Measurements from ENCODE around the gene LAMA2.

The LAMA2 gene

DNA sequence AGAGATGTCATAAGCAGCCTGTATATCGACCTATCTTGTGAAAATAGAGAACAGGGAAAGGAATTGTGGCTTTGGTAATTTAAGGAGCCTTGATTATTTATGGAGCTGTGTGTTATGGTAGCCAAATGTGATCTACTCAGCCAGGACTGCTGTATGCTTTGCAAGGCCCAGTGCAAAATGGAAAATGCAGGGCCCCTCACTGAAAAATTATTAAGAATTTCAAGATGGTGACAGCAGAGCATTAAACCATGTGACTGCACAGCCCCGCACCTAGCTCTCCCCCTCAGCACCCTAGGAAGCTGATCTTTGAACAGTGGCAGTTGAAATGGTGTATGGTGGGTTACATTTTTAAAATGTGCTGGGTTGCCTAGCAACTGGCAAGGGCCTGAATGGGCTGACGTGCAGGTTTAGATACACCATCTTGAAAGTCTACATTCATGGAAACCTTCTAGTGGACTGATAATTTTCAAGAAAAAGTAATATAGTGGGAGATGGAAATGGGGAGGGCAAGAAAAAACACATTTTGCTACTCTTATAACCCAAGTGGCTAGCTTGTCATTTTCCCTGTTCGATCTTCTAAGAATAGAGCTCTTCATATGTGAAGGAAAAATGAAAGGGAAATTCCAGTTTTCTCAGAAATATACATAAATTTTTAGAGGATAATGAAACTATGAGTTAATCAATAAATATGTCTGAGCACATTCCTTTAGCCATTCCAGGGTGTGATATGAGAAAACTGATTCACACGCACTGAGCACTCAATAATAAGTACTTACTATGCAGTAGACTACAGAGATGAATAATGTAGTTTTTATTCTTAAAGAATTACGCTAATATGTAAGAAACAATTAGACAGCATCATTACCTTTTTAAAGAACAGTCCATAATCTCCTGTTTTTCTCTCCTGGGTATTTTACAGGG, 619.1 kb downstream of the LAMA2 start:
- Histone ChIP-seq H3K36me3 (ENCODE audit: control insufficient read depth in 1 of 2, insufficient read depth in 2 of 2, low read length in 2 of 2) (no peaks in the 10 kb centered on the region), H3K4me1 (ENCODE audit: control insufficient read depth in 1 of 2, insufficient read depth in 2 of 2, low read length in 2 of 2) (peaks cover 5 to 15% of the 10 kb centered on the region in 2 donors), H3K9me3 (ENCODE audit: control insufficient read depth in 1 of 2, low read length in 2 of 2) (no peaks in the 10 kb centered on the region), H3K27me3 (ENCODE audit: control insufficient read depth in 1 of 2, insufficient read depth in 2 of 2, low read length in 2 of 2) (no peaks in the 10 kb centered on the region), H3K4me3 (ENCODE audit: low read depth in 1 of 2, low read length in 2 of 2) (no peak overlapping the region), H3K9ac (ENCODE audit: low read depth in 1 of 2, low read length in 2 of 2) (no peak overlapping the region), H3K27ac (ENCODE audit: low read depth, low read length) (no peak overlapping the region)

DNA sequence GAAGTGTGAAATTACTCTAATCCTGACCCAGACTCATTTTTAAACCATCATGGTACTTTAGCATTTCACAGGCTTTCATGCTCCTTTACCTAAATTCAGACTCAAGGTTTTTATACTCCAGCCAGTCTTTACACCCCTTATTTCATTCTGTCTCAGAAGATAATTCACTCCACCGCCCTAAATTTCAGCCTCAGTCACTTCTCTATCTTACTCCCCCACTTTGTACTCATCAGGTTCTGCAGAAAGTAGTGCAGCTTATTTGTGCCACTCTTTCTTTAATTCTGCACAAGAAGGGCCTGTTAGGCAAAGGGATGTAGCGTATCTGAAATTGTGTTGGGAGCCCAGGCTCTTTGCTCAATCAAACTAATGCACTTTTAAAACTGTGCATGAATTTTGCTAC, 621.5 kb downstream of the LAMA2 start:
- H3K9me3 ChIP-seq (ENCODE audit: control insufficient read depth in 1 of 2, low read length in 2 of 2), result no peaks in the 10 kb centered on the region
- no peaks in the 10 kb centered on the region for H3K36me3 ChIP-seq (ENCODE audit: control insufficient read depth in 1 of 2, insufficient read depth in 2 of 2, low read length in 2 of 2)
- peaks cover 0 to 9% of the 10 kb centered on the region in 2 donors for H3K4me1 ChIP-seq (ENCODE audit: control insufficient read depth in 1 of 2, insufficient read depth in 2 of 2, low read length in 2 of 2)
- no peak overlapping the region for H3K9ac ChIP-seq (ENCODE audit: low read depth in 1 of 2, low read length in 2 of 2)
- no peak overlapping the region for H3K27ac ChIP-seq (ENCODE audit: low read depth, low read length)
- H3K27me3 ChIP-seq (ENCODE audit: control insufficient read depth in 1 of 2, insufficient read depth in 2 of 2, low read length in 2 of 2), result no peaks in the 10 kb centered on the region
- H3K4me3 ChIP-seq (ENCODE audit: low read depth in 1 of 2, low read length in 2 of 2), result no peak overlapping the region

GRCh38 chr6:129507059-129507807, 624.3 kb downstream of the LAMA2 start:
- no peak overlapping the region for H3K4me3 ChIP-seq (ENCODE audit: low read depth in 1 of 2, low read length in 2 of 2)
- H3K4me1 ChIP-seq (ENCODE audit: control insufficient read depth in 1 of 2, insufficient read depth in 2 of 2, low read length in 2 of 2), result peaks cover 0 to 9% of the 10 kb centered on the region in 2 donors
- no peak overlapping the region for H3K27ac ChIP-seq (ENCODE audit: low read depth, low read length)
- H3K27me3 ChIP-seq (ENCODE audit: control insufficient read depth in 1 of 2, insufficient read depth in 2 of 2, low read length in 2 of 2), result no peaks in the 10 kb centered on the region
- H3K9me3 ChIP-seq (ENCODE audit: control insufficient read depth in 1 of 2, low read length in 2 of 2), result no peaks in the 10 kb centered on the region
- no peaks in the 10 kb centered on the region for H3K36me3 ChIP-seq (ENCODE audit: control insufficient read depth in 1 of 2, insufficient read depth in 2 of 2, low read length in 2 of 2)
- no peak overlapping the region for H3K9ac ChIP-seq (ENCODE audit: low read depth in 1 of 2, low read length in 2 of 2)

DNA sequence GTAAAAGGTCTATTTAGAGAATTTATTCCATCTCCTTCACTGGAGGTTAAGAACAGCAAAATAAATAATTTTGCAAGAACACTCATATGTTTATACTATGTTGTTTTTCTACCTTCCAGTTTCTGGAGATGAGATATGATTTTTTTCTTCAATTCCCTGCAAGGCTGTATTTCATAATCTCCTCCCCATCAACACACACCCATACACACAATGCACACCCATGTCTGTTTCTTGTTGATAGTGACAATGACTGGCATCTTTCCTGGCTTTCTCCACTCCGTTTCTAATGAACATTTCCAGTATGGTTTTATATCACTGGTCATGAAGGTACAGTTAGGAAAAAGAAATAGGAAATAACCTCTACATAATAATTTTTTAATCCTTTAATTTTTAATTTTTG, 624.9 kb downstream of the LAMA2 start:
- H3K27ac ChIP-seq (ENCODE audit: low read depth, low read length), result no peak overlapping the region
- no peaks in the 10 kb centered on the region for H3K36me3 ChIP-seq (ENCODE audit: control insufficient read depth in 1 of 2, insufficient read depth in 2 of 2, low read length in 2 of 2)
- no peaks in the 10 kb centered on the region for H3K9me3 ChIP-seq (ENCODE audit: control insufficient read depth in 1 of 2, low read length in 2 of 2)
- H3K27me3 ChIP-seq (ENCODE audit: control insufficient read depth in 1 of 2, insufficient read depth in 2 of 2, low read length in 2 of 2), result no peaks in the 10 kb centered on the region
- H3K4me1 ChIP-seq (ENCODE audit: control insufficient read depth in 1 of 2, insufficient read depth in 2 of 2, low read length in 2 of 2), result peaks cover 0 to 9% of the 10 kb centered on the region in 2 donors
- H3K9ac ChIP-seq (ENCODE audit: low read depth in 1 of 2, low read length in 2 of 2), result no peak overlapping the region
- H3K4me3 ChIP-seq (ENCODE audit: low read depth in 1 of 2, low read length in 2 of 2), result no peak overlapping the region

- Histone ChIP-seq H3K4me1 (ENCODE audit: control insufficient read depth in 1 of 2, insufficient read depth in 2 of 2, low read length in 2 of 2) (peaks cover 0 to 9% of the 10 kb centered on the region in 2 donors), H3K36me3 (ENCODE audit: control insufficient read depth in 1 of 2, insufficient read depth in 2 of 2, low read length in 2 of 2) (no peaks in the 10 kb centered on the region), H3K27me3 (ENCODE audit: control insufficient read depth in 1 of 2, insufficient read depth in 2 of 2, low read length in 2 of 2) (no peaks in the 10 kb centered on the region), H3K9me3 (ENCODE audit: control insufficient read depth in 1 of 2, low read length in 2 of 2) (no peaks in the 10 kb centered on the region), H3K27ac (ENCODE audit: low read depth, low read length) (no peak overlapping the region), H3K4me3 (ENCODE audit: low read depth in 1 of 2, low read length in 2 of 2) (no peak overlapping the region), H3K9ac (ENCODE audit: low read depth in 1 of 2, low read length in 2 of 2) (no peak overlapping the region)
Observed at GRCh38 chr6:129508477-129509145, 625.7 kb downstream of the LAMA2 start.

DNA sequence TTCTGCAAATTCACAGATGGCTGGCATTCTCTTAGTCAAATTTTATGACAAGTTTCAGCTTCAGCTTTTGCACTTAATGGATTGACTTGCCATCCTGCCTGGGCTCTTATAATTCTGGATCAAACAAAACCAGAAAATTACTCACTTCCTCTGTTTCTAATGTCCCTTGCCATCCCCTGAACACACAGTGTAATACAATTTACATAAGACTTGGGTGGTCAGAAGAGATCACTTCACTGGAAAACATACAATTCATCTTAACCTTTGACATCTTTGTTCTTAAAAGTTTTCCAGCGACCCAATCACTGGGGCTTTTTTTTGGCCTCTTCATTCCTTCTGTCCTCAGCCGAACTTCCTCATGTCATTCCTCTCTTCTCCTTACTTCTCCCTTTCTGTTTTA, 628.0 kb downstream of the LAMA2 start:
- H3K4me1 ChIP-seq (ENCODE audit: control insufficient read depth in 1 of 2, insufficient read depth in 2 of 2, low read length in 2 of 2), result peaks cover 0 to 9% of the 10 kb centered on the region in 2 donors
- no peaks in the 10 kb centered on the region for H3K27me3 ChIP-seq (ENCODE audit: control insufficient read depth in 1 of 2, insufficient read depth in 2 of 2, low read length in 2 of 2)
- no peak overlapping the region for H3K4me3 ChIP-seq (ENCODE audit: low read depth in 1 of 2, low read length in 2 of 2)
- no peak overlapping the region for H3K9ac ChIP-seq (ENCODE audit: low read depth in 1 of 2, low read length in 2 of 2)
- H3K27ac ChIP-seq (ENCODE audit: low read depth, low read length), result no peak overlapping the region
- H3K9me3 ChIP-seq (ENCODE audit: control insufficient read depth in 1 of 2, low read length in 2 of 2), result no peaks in the 10 kb centered on the region
- H3K36me3 ChIP-seq (ENCODE audit: control insufficient read depth in 1 of 2, insufficient read depth in 2 of 2, low read length in 2 of 2), result no peaks in the 10 kb centered on the region

DNA sequence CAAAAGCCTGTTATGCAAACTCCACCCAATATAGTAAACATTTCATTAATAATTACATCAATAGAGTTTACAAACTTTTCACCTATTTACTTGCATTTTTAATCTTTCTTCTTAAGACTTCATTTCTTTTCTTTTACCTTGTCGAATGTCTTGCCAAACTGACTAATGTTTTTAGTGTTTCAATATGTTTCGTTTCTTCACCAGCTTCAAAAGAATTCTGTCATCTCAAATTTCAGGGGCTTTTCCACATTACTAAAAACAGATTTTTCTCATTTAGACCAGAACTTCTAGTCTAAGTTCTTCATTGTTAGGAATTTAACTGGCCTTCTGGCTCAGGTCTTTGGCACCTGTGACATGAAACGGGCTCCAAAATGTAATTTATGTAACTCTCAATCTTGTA, 630.5 kb downstream of the LAMA2 start:
- no peak overlapping the region for H3K4me3 ChIP-seq (ENCODE audit: low read depth in 1 of 2, low read length in 2 of 2)
- no peaks in the 10 kb centered on the region for H3K9me3 ChIP-seq (ENCODE audit: control insufficient read depth in 1 of 2, low read length in 2 of 2)
- no peaks in the 10 kb centered on the region for H3K27me3 ChIP-seq (ENCODE audit: control insufficient read depth in 1 of 2, insufficient read depth in 2 of 2, low read length in 2 of 2)
- H3K27ac ChIP-seq (ENCODE audit: low read depth, low read length), result no peak overlapping the region
- no peaks in the 10 kb centered on the region for H3K4me1 ChIP-seq (ENCODE audit: control insufficient read depth in 1 of 2, insufficient read depth in 2 of 2, low read length in 2 of 2)
- H3K9ac ChIP-seq (ENCODE audit: low read depth in 1 of 2, low read length in 2 of 2), result no peak overlapping the region
- no peaks in the 10 kb centered on the region for H3K36me3 ChIP-seq (ENCODE audit: control insufficient read depth in 1 of 2, insufficient read depth in 2 of 2, low read length in 2 of 2)

- H3K27me3 ChIP-seq (ENCODE audit: control insufficient read depth in 1 of 2, insufficient read depth in 2 of 2, low read length in 2 of 2), result no peaks in the 10 kb centered on the region
- no peaks in the 10 kb centered on the region for H3K36me3 ChIP-seq (ENCODE audit: control insufficient read depth in 1 of 2, insufficient read depth in 2 of 2, low read length in 2 of 2)
- no peak overlapping the region for H3K9ac ChIP-seq (ENCODE audit: low read depth in 1 of 2, low read length in 2 of 2)
- H3K4me3 ChIP-seq (ENCODE audit: low read depth in 1 of 2, low read length in 2 of 2), result no peak overlapping the region
- no peak overlapping the region for H3K27ac ChIP-seq (ENCODE audit: low read depth, low read length)
- H3K4me1 ChIP-seq (ENCODE audit: control insufficient read depth in 1 of 2, insufficient read depth in 2 of 2, low read length in 2 of 2), result no peaks in the 10 kb centered on the region
- no peaks in the 10 kb centered on the region for H3K9me3 ChIP-seq (ENCODE audit: control insufficient read depth in 1 of 2, low read length in 2 of 2)
Observed at GRCh38 chr6:129515004-129515403, 632.1 kb downstream of the LAMA2 start.

DNA sequence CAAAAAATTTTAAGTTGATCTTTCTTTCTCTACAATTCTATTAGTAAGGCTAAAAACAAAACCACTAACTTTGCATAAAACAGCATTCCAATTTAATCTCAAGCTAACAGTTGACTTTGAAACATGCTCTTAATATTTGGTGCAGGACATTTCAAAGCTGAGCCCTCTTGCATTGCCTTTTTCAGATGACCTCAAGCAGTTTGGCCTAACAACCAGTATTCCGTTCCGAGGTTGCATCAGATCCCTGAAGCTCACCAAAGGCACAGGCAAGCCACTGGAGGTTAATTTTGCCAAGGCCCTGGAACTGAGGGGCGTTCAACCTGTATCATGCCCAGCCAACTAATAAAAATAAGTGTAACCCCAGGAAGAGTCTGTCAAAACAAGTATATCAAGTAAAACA, 633.1 kb downstream of the LAMA2 start:
- no peak overlapping the region for H3K4me3 ChIP-seq (ENCODE audit: low read depth in 1 of 2, low read length in 2 of 2)
- no peaks in the 10 kb centered on the region for H3K27me3 ChIP-seq (ENCODE audit: control insufficient read depth in 1 of 2, insufficient read depth in 2 of 2, low read length in 2 of 2)
- no peaks in the 10 kb centered on the region for H3K9me3 ChIP-seq (ENCODE audit: control insufficient read depth in 1 of 2, low read length in 2 of 2)
- no peaks in the 10 kb centered on the region for H3K4me1 ChIP-seq (ENCODE audit: control insufficient read depth in 1 of 2, insufficient read depth in 2 of 2, low read length in 2 of 2)
- no peak overlapping the region for H3K27ac ChIP-seq (ENCODE audit: low read depth, low read length)
- H3K36me3 ChIP-seq (ENCODE audit: control insufficient read depth in 1 of 2, insufficient read depth in 2 of 2, low read length in 2 of 2), result no peaks in the 10 kb centered on the region
- no peak overlapping the region for H3K9ac ChIP-seq (ENCODE audit: low read depth in 1 of 2, low read length in 2 of 2)

GRCh38 chr6:129516787-129517186, 633.8 kb downstream of the LAMA2 start:
- H3K9ac ChIP-seq (ENCODE audit: low read depth in 1 of 2, low read length in 2 of 2), result no peak overlapping the region
- H3K4me1 ChIP-seq (ENCODE audit: control insufficient read depth in 1 of 2, insufficient read depth in 2 of 2, low read length in 2 of 2), result no peaks in the 10 kb centered on the region
- H3K27ac ChIP-seq (ENCODE audit: low read depth, low read length), result no peak overlapping the region
- no peak overlapping the region for H3K4me3 ChIP-seq (ENCODE audit: low read depth in 1 of 2, low read length in 2 of 2)
- no peaks in the 10 kb centered on the region for H3K27me3 ChIP-seq (ENCODE audit: control insufficient read depth in 1 of 2, insufficient read depth in 2 of 2, low read length in 2 of 2)
- no peaks in the 10 kb centered on the region for H3K36me3 ChIP-seq (ENCODE audit: control insufficient read depth in 1 of 2, insufficient read depth in 2 of 2, low read length in 2 of 2)
- no peaks in the 10 kb centered on the region for H3K9me3 ChIP-seq (ENCODE audit: control insufficient read depth in 1 of 2, low read length in 2 of 2)
